MM.1S (cell line): ENCODE measurements around the gene NT5M.

Experiments used
- DNase-seq: peaks from one replicate; pipeline ENCODE4 v3.0.0-alpha.2; 2015
- H2AFZ ChIP-seq: fragments of 300-600 bp; sonication (generic); 2 replicates; pipeline ENCODE4 v1.6.0; 2016; ENCODE audit warnings: antibody characterized with exemption, low read length
- H3F3A ChIP-seq: fragments of 300-600 bp; sonication (generic); 2 replicates; pipeline ENCODE4 v1.6.1; 2016; ENCODE audit warnings: mild to moderate bottlenecking, antibody characterized with exemption, low read length, moderate library complexity, mixed read lengths; ENCODE audit not compliant: insufficient read depth
- H3K27ac ChIP-seq: fragments of 300-600 bp; sonication (generic); 2 replicates; pipeline ENCODE4 v1.5.1; 2016; ENCODE audit warnings: mild to moderate bottlenecking, low read length
- H3K27me3 ChIP-seq: fragments of 300-600 bp; sonication (generic); replicated peaks from 2 replicates; pipeline ENCODE4 v1.6.0; 2016; ENCODE audit warnings: low read length; ENCODE audit not compliant: insufficient read depth
- H3K36me3 ChIP-seq: fragments of 300-600 bp; sonication (generic); replicated peaks from 2 replicates; pipeline ENCODE4 v1.6.1; 2016; ENCODE audit warnings: mild to moderate bottlenecking, low read length, mixed read lengths; ENCODE audit not compliant: insufficient read depth
- H3K4me1 ChIP-seq: fragments of 300-600 bp; sonication (generic); 2 replicates; pipeline ENCODE4 v1.6.1; 2016; ENCODE audit warnings: low read length, mixed read lengths
- H3K4me2 ChIP-seq: fragments of 300-600 bp; sonication (generic); 2 replicates; pipeline ENCODE4 v1.6.0; 2016; ENCODE audit warnings: low read depth, low read length
- H3K4me3 ChIP-seq: fragments of 300-600 bp; sonication (generic); 2 replicates; pipeline ENCODE4 v1.5.1; 2016; ENCODE audit warnings: low read length, mixed read lengths
- H3K79me2 ChIP-seq: fragments of 300-600 bp; sonication (generic); 2 replicates; pipeline ENCODE4 v1.6.1; 2016; ENCODE audit warnings: mixed run types, low read length, mixed read lengths
- H3K9ac ChIP-seq: fragments of 300-600 bp; sonication (generic); 2 replicates; pipeline ENCODE4 v1.6.1; 2016; ENCODE audit warnings: low read length, mixed read lengths
- H3K9me2 ChIP-seq: fragments of 300-600 bp; sonication (generic); replicated peaks from 2 replicates; pipeline ENCODE4 v1.6.1; 2016; ENCODE audit warnings: mild to moderate bottlenecking, low read length, mixed read lengths; ENCODE audit not compliant: insufficient read depth
- H3K9me3 ChIP-seq: fragments of 300-600 bp; sonication (generic); replicated peaks from 2 replicates; pipeline ENCODE4 v1.6.1; 2016; ENCODE audit warnings: mild to moderate bottlenecking, low read length, mixed read lengths; ENCODE audit not compliant: insufficient read depth
- H4K20me1 ChIP-seq: fragments of 300-600 bp; sonication (generic); 2 replicates; pipeline ENCODE4 v1.6.1; 2016; ENCODE audit warnings: mild to moderate bottlenecking, low read length, moderate library complexity, mixed read lengths; ENCODE audit not compliant: insufficient read depth
- CTCF ChIP-seq: fragments of 300-600 bp; sonication (generic); IDR thresholded peaks from 2 replicates; pipeline ENCODE4 v1.5.1; 2016; ENCODE audit warnings: antibody characterized with exemption, low read length, mixed read lengths
- EZH2 ChIP-seq: fragments of 300-600 bp; sonication (generic); optimal IDR thresholded peaks from 2 replicates; pipeline ENCODE3; 2017; ENCODE audit warnings: low read depth, mild to moderate bottlenecking, antibody characterized with exemption, low read length, mixed read lengths
- EZH2phosphoT487 ChIP-seq: fragments of 300-600 bp; sonication (generic); IDR thresholded peaks from 2 replicates; pipeline ENCODE4 v1.6.1; 2018; ENCODE audit warnings: antibody characterized with exemption, low read length

Gene NT5M

GRCh38 chr17:17367931-17368330 lies 64.8 kb downstream of the NT5M start:
- Histone ChIP-seq H4K20me1 (no peaks in the 10 kb centered on the region), H3K27me3 (peaks cover 7% of the 10 kb centered on the region; the same call in 1 of the 2 replicates), H3K4me1 (no peaks in the 10 kb centered on the region), H3K36me3 (no peaks in the 10 kb centered on the region), H3K4me3 (no peak overlapping the region), H3K9ac (no peak overlapping the region), H3K4me2 (no peak overlapping the region), H2AFZ (no peak overlapping the region), H3K9me3 (no peaks in the 10 kb centered on the region), H3K27ac (no peak overlapping the region), H3K9me2 (no peaks in the 10 kb centered on the region), H3K79me2 (no peaks in the 10 kb centered on the region), H3F3A (no peaks in the 10 kb centered on the region)
- TF ChIP-seq EZH2phosphoT487 (no peak), CTCF (no peak), EZH2 (no peak)
- DNase-seq: no peak

GRCh38 chr17:17370711-17371110 lies 67.5 kb downstream of the NT5M start:
- Histone ChIP-seq H4K20me1 (no peaks in the 10 kb centered on the region), H3K9me3 (no peaks in the 10 kb centered on the region), H3K36me3 (no peaks in the 10 kb centered on the region), H3K4me1 (no peaks in the 10 kb centered on the region), H3K4me2 (no peak overlapping the region), H3K27me3 (peaks cover 7% of the 10 kb centered on the region; the same call in 1 of the 2 replicates), H3K4me3 (no peak overlapping the region), H3K9me2 (no peaks in the 10 kb centered on the region), H3K79me2 (no peaks in the 10 kb centered on the region), H2AFZ (no peak overlapping the region), H3K27ac (no peak overlapping the region), H3F3A (no peaks in the 10 kb centered on the region), H3K9ac (no peak overlapping the region)
- TF ChIP-seq CTCF (no peak), EZH2 (no peak), EZH2phosphoT487 (no peak)
- DNase-seq: no peak

- Histone ChIP-seq H3K79me2 (no peaks in the 10 kb centered on the region), H3K9ac (no peak overlapping the region), H2AFZ (no peak overlapping the region), H4K20me1 (no peaks in the 10 kb centered on the region), H3K9me3 (no peaks in the 10 kb centered on the region), H3K4me3 (no peak overlapping the region), H3K27ac (no peak overlapping the region), H3K4me1 (no peaks in the 10 kb centered on the region), H3K36me3 (no peaks in the 10 kb centered on the region), H3K9me2 (no peaks in the 10 kb centered on the region), H3K4me2 (no peak overlapping the region), H3K27me3 (no peaks in the 10 kb centered on the region), H3F3A (no peaks in the 10 kb centered on the region)
- DNase-seq: no peak
- TF ChIP-seq EZH2phosphoT487: no peak
- TF ChIP-seq CTCF: no peak
- no peak for TF ChIP-seq EZH2
These were observed 69.8 kb downstream of the NT5M start for GRCh38 chr17:17372856-17373520.
